T47D (cell line): ENCODE data around the gene REEP5.

Source experiments
- DNase-seq, 2 experiments: peaks; one replicate each; pipeline versions ENCODE4 v3.0.0 to v3.0.0-alpha.2; 2011 to 2012; ENCODE audit warnings: low read depth in 1 of 2, low spot score in 1 of 2
- JUND ChIP-seq: IDR thresholded peaks from 2 replicates; pipeline ENCODE4 v1.6.1; 2012; ENCODE audit warnings: low read depth
- in situ Hi-C: cut with HindIII; loops from 2 replicates; pipeline ENCODE4 v1.10.0; 2016; ENCODE audit warnings: low sequenced_read_pairs, low pct_unique_long_range_greater_than_20kb

Gene REEP5

DNA sequence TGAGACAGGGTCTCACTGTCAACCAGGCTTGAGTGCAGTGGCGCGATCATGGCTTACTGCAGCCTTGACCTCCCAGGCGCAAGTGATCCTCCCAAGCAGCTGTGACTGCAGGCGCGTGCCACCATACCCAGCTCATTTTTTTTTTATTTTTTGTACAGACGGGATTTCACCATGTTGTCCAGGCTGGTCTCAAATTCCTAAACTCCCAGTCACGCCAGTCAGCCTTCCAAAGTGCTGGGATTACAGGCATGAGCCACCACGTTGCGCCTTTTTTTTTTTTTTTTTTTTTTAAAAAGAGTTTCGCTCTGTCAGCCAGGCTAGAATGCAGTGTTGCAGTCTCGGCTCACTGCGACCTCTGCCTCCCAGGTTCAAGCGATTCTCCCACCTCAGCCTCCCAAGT is 88.1 kb downstream of the REEP5 start:
- in situ Hi-C loops: no loop called here
- no peak for DNase-seq
- TF ChIP-seq JUND: no peak

DNA sequence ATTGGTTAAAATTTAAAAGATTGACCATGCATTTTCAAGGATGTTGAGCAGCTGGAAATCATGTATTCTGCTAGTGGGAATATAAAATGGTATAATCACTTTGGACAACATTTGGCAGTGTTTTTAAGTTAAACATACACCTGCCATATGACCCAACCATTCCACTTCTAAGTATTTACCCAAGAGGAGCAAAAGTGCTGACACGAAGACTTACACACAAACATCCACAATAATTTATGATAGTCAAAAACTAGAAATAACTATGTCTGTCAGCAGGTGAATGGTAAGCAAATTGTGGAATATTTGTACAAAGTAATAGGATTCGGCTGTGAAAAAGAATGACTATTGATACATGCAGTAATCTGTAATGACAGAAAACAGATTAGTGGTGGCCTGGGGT is 91.6 kb downstream of the REEP5 start:
- in situ Hi-C loops: no loop called here

More for the DNA sequence above, 91.6 kb downstream of the REEP5 start:
- DNase-seq: no peak
- TF ChIP-seq JUND: no peak
